SK-N-MC (cell line): Measurements from ENCODE around the gene ZNF341.

Source experiments
- EZH2 ChIP-seq: fragments of 200-600 bp; sonication (generic); IDR thresholded peaks from one replicate; pipeline ENCODE4 v1.6.1; 2017; ENCODE audit warnings: antibody characterized with exemption
- POLR2AphosphoS5 ChIP-seq: IDR thresholded peaks from 2 replicates; pipeline ENCODE4 v1.6.1; 2012; ENCODE audit warnings: mild to moderate bottlenecking, low read depth, low read length, borderline replicate concordance

DNA sequence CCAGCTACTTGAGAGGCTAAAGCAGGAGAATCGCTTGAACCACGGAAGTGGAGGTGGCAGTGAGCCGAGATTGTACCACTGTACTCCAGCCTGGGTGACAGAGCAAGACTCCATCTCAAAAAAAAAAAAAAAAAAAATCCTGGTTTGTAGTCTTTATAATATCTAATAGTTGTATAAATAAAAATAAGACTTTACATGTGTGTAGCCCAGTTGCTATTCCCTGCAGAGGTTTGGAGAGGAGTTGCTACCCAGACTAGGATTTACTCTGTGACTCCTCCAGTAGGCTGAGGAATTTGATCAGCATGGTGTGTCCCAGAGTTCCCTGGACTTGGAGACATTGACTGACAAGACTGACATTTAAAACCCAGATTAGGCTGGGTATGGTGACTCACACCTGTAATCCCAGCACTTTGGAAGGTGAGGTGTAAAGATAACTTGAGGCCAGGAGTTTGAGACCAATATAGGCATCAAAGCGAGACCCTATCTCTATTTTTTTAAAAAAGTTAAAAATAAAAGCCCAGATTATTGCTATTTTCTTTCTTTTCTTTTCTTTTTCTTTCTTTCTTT lies 89.6 kb downstream of the ZNF341 start:
- no peak for TF ChIP-seq POLR2AphosphoS5
- TF ChIP-seq EZH2 = no peak
